Testis (tissue), 3 donors: ENCODE results near the gene ASNSD1. TPM values are rescaled to one million over a fixed set of nuclear protein-coding genes. Genes with fewer than 3 reads are reported as not detected.
"Not testable (repeated sequence)": the region's sequence is repeated elsewhere in the genome, so short reads cannot be mapped to it uniquely, and the experiment has no call there.

Source experiments
- DNase-seq: peaks from one replicate; pipeline ENCODE4 v3.0.0-alpha.2; 2019
- H3K27ac ChIP-seq, 2 donors: fragments of 200-600 bp; sonication (generic); one replicate each; pipeline ENCODE4 v1.5.1; 2019
- H3K27me3 ChIP-seq: fragments of 200-600 bp; sonication (generic); one replicate; pipeline ENCODE4 v1.5.1; 2019
- H3K36me3 ChIP-seq: fragments of 200-600 bp; sonication (generic); one replicate; pipeline ENCODE4 v1.5.1; 2017; ENCODE audit warnings: low read depth; ENCODE audit errors: missing control alignments
- H3K4me1 ChIP-seq: fragments of 200-600 bp; sonication (generic); one replicate; pipeline ENCODE4 v1.5.1; 2019
- H3K4me3 ChIP-seq, 2 donors: fragments of 200-600 bp; sonication (generic); one replicate each; pipeline ENCODE4 v1.5.1; 2017 to 2019
- H3K9me3 ChIP-seq: fragments of 200-600 bp; sonication (generic); one replicate; pipeline ENCODE4 v1.5.1; 2017
- CTCF ChIP-seq, 3 experiments: fragments of 450-650 bp in 2 of 3; fragments of 200-600 bp in 1 of 3; sonication (generic) in 1 of 3; IDR thresholded peaks; one replicate each; pipeline ENCODE4 v1.5.1; 2016 to 2019; ENCODE audit warnings: antibody characterized with exemption in 3 of 3, mild to moderate bottlenecking in 2 of 3, moderate library complexity in 1 of 3
- POLR2A ChIP-seq: fragments of 450-650 bp; IDR thresholded peaks from one replicate; pipeline ENCODE4 v1.6.1; 2017; ENCODE audit warnings: antibody characterized with exemption, mild to moderate bottlenecking, moderate library complexity
- WGBS, 2 donors: methylation state at CpG; one replicate each; pipeline ENCODE4 v1.1.5; 2018; 5-methylcytosine and 5-hydroxymethylcytosine counted together
- intact Hi-C: fragments of 100-400 bp; cut with DNase I; formaldehyde crosslinking; loops from one replicate; pipeline ENCODE4 v1.15.1; 2023; ENCODE audit warnings: low total_unique reads
- polyA plus RNA-seq: library from polyadenylated mRNA; stranded (reverse); fragments of 350-450 nt; fragmentation: Illumina TruSeq; extraction: RNeasy Lipid Tissue Mini Kit (QIAGEN cat#74804); gene quantifications from one replicate; pipeline ENCODE4 v1.2.3, GENCODE V29; 2014; ENCODE audit warnings: low read depth, low replicate concordance; ENCODE audit not compliant: insufficient read depth
- total RNA-seq, 2 donors: library from RNA; depleted of rRNA; stranded (reverse); fragments of >200 nt; gene quantifications; one replicate each; pipeline ENCODE4 v1.2.3, GENCODE V29; 2016

The ASNSD1 gene
- total and polyA plus RNA-seq, 3 donors from 2014 or later = 25.9 to 42.5 (median 36.2) TPM

GRCh38 chr2:189641002-189641401 is 20.3 kb upstream of the ASNSD1 start:
- TF ChIP-seq POLR2A (no peak), CTCF (IDR thresholded peaks at IDR 0.05) (no peak)

GRCh38 chr2:189641590-189641989 is 19.7 kb upstream of the ASNSD1 start:
- Histone ChIP-seq H3K4me3 (no peak overlapping the region), H3K27ac (no peak overlapping the region), H3K9me3 (no peaks in the 10 kb centered on the region), H3K36me3 (no peaks in the 10 kb centered on the region), H3K27me3 (no peaks in the 10 kb centered on the region), H3K4me1 (no peaks in the 10 kb centered on the region)
- WGBS, 2 donors = 83 to 91% methylated on average over 2 of the region's 2 CpGs
- intact Hi-C loops = no loop called here
- DNase-seq = no peak
- no peak for TF ChIP-seq POLR2A
- TF ChIP-seq CTCF (IDR thresholded peaks at IDR 0.05) = no peak

More at GRCh38 chr2:189641002-189641401, 20.3 kb upstream of the ASNSD1 start:
- DNase-seq = no peak
- H3K36me3 ChIP-seq = no peaks in the 10 kb centered on the region
- intact Hi-C loops = no loop called here
- WGBS, 2 donors = 77 to 82% methylated on average over 1 of the region's 1 CpG
- H3K4me3 ChIP-seq = no peak overlapping the region
- no peaks in the 10 kb centered on the region for H3K27me3 ChIP-seq
- H3K9me3 ChIP-seq = no peaks in the 10 kb centered on the region
- no peak overlapping the region for H3K27ac ChIP-seq
- no peaks in the 10 kb centered on the region for H3K4me1 ChIP-seq

- Histone ChIP-seq H3K9me3 (no peaks in the 10 kb centered on the region), H3K36me3 (no peaks in the 10 kb centered on the region), H3K4me1 (no peaks in the 10 kb centered on the region), H3K27ac (no peak overlapping the region), H3K27me3 (no peaks in the 10 kb centered on the region), H3K4me3 (no peak overlapping the region)
- no peak for TF ChIP-seq POLR2A
- TF ChIP-seq CTCF (IDR thresholded peaks at IDR 0.05) = no peak
- no peak for DNase-seq
- intact Hi-C loops = no loop called here
These were observed 14.7 kb upstream of the ASNSD1 start for GRCh38 chr2:189646521-189646920.

GRCh38 chr2:189648846-189649509 is 12.3 kb upstream of the ASNSD1 start:
- Histone ChIP-seq H3K4me1 (no peaks in the 10 kb centered on the region), H3K27me3 (no peaks in the 10 kb centered on the region), H3K27ac (no peak overlapping the region), H3K4me3 (no peak overlapping the region), H3K9me3 (no peaks in the 10 kb centered on the region), H3K36me3 (no peaks in the 10 kb centered on the region)
- WGBS, 2 donors = 88 to 93% methylated on average over 1 of the region's 1 CpG
- DNase-seq = no peak
- intact Hi-C loops = no loop called here
- TF ChIP-seq POLR2A (no peak), CTCF (IDR thresholded peaks at IDR 0.05) (no peak)

- no peak for DNase-seq
- no peaks in the 10 kb centered on the region for H3K36me3 ChIP-seq
- no peaks in the 10 kb centered on the region for H3K4me1 ChIP-seq
- intact Hi-C loops = no loop called here
- no peak overlapping the region for H3K27ac ChIP-seq
- H3K27me3 ChIP-seq = no peaks in the 10 kb centered on the region
- H3K4me3 ChIP-seq = no peak overlapping the region
- no peaks in the 10 kb centered on the region for H3K9me3 ChIP-seq
- TF ChIP-seq CTCF (IDR thresholded peaks at IDR 0.05) (no peak), POLR2A (no peak)
These were observed 10.0 kb upstream of the ASNSD1 start for GRCh38 chr2:189651284-189651683.

- H3K4me3 ChIP-seq = peak overlapping the region; percentile 10 to 27
- intact Hi-C loops, H3K27me3 ChIP-seq, H3K27ac ChIP-seq, H3K36me3 ChIP-seq, DNase-seq, H3K9me3 ChIP-seq, H3K4me1 ChIP-seq: not testable (repeated sequence)
- 80 to 86% methylated on average over 1 to 21 of the region's 29 CpGs for WGBS, 2 donors
These were observed 7.8 kb upstream of the ASNSD1 start for GRCh38 chr2:189653464-189653863.
